Measurements from ENCODE around the gene TBPL2.
"Not testable (repeated sequence)": the region's sequence is repeated elsewhere in the genome, so short reads cannot be mapped to it uniquely, and the experiment has no call there.

TBPL2 gene

DNA sequence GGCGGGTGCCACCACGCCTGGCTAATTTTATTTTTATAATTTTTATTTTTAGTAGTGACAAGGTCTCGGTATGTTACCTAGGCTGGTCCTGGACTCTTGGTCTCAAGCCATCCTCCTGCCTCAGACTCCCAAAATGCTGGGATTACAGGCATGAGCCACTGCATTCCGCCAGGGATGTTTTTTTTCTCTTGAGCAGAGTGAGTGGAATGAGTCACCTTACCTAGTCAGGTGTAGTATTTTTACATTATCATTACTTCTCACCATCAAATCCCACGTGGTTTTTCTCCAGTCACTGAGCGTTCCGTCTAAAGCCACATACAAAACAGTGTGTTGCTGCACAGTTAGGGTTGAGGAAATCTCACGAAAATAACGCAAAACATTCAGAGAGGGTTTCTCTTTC is 870 bp upstream of the TBPL2 start:
- no peak for DNase-seq (ENCODE audit: low read depth in 3 of 3)

DNA sequence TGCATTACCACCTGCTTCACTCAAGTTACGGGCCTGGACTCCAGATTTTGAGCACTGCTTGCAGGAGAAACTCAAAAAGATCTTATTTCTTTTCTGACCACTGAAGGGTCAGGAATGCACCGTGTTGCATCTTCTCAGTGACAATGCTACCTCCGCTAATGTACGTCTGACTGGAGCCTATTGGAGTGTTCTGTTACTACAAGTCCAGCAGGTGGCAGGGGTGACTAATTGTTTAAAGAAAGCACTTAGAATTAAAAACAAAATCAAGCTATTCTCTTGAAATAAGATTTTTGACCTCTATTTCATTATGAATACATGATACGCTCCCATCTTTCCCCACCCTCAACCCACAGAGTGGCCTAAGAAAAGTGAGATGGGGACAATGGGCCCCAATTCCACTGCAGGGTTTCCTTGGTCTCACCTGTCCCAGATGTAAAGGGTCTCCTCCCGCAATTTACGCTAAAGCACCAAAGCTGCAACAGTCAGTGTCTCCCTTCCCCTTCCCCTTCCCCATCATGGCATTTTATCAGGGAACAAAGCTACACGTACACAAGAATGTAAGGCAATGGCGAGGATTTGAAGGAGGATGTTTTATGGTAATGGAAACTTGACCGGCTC is 2.2 kb downstream of the TBPL2 start:
- DNase-seq (ENCODE audit: low read depth in 3 of 3) = no peak

DNA sequence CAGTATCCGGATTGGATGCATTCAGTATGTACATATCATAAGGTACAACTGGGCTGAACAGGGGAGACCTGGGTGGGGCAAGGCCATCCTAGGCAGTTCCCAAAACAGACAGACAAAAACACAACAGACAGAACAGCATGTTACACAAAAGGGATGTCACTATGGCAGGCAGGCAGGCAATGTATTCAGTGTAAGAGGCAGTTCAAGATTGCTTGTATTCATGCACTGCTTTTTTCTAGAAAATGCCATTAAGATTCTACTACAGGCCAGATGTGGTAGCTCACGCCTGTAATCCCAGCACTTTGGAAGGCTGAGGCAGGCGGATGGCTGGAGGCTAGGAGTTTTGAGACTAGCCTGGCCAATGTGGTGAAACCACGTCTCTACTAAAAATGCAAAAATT is 3.5 kb downstream of the TBPL2 start:
- no peak for DNase-seq (ENCODE audit: low read depth in 3 of 3)

DNA sequence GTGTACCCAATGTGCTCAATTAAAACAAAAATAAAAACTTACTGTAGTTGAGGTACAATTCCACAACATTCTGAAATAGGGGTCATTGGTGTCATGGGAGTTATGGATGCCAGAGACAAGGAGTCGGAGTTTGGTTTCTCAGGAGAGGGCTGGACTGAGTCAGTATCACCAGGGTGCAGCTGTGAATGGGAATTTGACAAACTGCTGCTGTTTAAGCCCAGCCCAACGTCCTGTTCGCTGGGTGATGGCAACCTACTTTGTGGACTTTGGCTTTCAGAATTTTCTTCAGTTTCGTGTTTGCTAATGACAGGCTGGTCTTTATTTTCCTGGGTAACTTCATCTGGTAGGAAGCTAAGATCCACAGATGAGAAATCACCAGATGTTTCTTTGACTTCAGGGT is 3.9 kb downstream of the TBPL2 start:
- DNase-seq (ENCODE audit: low read depth in 3 of 3) = no peak

DNA sequence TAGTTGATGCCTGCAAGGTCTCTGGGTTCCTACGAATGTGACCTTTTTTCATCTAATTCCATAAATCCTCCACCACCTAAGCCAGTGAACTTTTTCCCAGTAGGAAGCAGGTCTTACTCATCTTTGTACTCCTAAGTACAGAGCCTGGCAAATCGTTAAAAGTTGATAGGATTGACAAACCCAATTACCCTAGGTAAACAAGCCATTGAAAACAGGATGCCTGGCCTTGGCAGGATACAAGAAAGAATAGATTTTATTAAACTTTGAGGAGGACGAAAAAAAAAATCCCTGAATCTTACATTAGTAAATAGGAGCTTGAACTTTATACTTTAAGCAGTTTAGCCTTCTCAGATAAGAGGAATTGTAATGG is 5.6 kb downstream of the TBPL2 start:
- DNase-seq (ENCODE audit: low read depth in 3 of 3) = no peak

DNA sequence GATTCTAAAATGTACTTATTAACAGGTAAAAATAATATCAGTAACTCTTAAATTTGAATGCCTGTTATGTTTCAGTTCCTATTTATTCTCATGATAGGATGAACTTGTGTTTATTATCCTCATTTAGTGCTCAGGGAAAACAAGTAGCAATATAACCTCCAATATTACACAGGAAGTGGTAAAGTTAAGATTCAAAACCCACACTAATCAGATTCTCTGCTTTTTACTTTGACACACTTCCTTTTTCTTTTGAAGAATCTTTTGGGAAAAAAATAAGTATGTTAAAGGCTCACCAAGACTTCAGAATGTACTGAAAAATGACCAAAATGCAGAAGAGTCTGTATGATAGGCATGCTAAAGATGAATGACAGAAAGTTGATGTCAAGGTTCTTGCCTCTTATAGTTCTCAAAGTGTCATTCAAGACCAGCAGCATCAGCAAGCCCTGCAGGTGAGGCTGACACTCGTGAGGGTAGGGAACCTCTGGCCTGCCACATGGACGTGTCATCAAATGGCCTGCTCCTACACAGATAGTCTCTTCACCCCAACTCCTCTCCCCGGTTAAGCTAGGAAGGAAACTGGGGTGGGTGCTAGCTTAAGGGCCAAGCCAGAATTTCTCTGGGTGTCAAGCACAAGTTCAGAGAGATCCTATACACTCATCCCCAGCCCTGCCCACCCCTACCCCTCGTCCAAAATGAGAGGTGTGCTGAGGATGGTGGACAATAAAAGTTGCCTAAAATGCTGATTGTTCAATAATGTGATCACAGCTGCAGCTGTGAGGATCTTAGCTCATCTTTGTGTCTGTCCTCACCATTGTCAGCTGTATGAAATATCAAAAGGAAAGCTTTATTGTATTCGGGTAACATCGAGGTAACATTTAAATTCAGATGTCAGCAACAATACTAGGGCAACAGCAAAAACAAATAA is 6.3 kb downstream of the TBPL2 start:
- no peak for DNase-seq (ENCODE audit: low read depth in 3 of 3)

DNA sequence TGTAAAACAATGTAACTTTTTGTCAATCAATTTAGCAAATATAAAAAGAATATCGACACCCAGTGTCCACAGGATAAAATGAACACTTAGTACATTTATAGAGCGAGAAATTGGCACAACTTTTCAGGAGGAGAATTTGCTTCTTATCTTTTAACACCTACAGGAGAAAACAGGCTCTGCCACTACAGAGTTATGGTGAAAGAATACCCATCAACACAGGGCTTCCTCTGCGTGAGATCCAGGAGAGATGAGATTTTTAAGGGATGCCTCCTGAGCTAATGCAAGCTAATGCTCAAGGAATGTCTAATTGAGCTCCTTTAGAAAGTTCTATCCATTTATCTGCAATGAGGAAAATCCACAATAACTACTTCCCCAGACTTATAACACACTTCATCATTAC is 7.8 kb downstream of the TBPL2 start:
- no peak for DNase-seq (ENCODE audit: low read depth in 3 of 3)

DNA sequence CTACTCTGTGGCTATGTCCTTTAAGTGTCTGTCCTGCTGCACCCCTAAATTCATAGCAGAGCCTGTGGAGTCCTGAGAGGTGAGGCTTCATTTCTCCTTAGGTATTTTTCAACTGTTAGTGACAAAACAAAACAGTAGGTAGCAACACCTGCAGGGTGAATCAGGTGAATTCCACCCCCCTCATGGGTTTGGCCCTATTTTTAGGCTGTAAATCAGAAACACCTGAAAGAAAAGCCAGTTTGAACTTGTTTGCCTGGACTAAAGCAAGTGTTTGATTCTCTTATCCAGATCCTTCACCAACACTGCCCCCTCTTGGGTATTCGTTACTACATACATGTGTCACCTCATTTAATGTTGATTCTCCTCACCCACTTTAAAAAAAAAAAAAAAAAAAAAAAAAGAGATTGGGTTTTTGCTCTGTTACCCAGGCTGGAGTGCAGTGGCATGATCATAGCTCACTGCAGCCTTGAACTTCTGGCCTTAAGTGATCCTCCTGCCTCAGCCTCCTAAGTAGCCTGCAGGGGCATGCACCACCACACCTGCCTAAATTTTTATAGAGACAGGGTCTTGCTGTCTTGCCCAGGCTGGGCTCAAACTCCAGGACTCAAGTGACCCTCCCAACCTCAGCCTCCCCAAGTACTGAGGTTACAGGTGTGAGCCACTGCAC is 10.3 kb downstream of the TBPL2 start:
- DNase-seq (ENCODE audit: low read depth in 3 of 3) = peak in 1 of 3 experiments; percentile 25

DNA sequence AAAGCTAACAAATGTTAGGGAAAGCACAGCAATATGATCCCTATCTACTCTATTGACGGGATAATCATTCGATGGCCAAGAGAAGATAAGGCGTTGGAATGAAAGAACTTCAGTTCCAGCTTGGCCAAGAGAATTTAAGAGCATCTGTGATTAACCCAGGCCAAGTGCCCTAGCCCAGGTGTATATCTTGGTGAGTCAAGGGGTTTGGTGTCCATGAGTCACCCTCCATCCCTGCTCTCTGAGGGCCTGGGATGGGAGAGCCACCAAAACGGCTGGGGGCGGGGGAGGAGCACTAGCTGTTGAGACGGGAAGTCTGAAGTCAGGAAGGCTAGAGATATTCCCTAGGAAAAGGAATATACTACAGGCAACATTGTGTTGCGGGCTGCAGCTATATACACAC is 13.0 kb downstream of the TBPL2 start:
- DNase-seq (ENCODE audit: low read depth in 3 of 3) = no peak

DNA sequence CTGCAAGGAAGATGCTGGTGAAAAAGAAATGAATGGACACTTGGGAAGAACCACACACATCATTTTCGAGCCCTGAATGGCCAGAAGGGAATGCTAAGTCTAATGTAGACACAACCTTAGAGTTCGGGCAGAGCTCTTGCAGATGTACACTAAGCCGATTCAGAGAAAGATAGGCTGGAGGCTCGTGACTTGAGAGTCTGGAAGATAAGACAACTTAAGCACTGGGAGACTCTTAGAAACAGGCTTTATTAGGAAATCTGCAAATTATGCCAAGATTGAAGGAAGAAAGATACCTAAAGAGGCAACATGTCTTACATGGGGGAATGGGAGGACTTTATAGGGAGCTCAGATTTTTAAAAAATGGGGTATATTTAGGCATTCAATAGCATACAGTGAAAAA is 13.5 kb downstream of the TBPL2 start:
- DNase-seq (ENCODE audit: low read depth in 3 of 3) = no peak

DNA sequence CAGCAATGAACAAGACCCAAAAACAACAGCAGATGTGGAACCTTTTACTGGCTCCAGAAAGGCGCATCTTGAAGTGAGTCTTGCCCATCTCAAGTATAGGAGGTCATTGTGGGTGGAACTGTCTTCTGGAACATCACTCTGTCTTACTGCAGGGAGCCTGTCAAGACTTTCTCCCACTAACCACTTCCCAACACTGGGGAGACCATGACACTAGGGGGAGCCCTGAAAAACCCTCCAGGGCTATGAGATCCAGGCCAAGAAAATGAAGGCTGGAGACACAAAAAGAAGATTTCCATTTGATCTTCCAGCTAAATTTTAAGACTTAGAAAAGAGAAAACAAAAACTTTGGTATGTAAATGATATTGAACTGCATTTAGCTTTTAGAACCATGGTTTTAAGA is 15.3 kb downstream of the TBPL2 start:
- no peak for DNase-seq (ENCODE audit: low read depth in 3 of 3)

DNA sequence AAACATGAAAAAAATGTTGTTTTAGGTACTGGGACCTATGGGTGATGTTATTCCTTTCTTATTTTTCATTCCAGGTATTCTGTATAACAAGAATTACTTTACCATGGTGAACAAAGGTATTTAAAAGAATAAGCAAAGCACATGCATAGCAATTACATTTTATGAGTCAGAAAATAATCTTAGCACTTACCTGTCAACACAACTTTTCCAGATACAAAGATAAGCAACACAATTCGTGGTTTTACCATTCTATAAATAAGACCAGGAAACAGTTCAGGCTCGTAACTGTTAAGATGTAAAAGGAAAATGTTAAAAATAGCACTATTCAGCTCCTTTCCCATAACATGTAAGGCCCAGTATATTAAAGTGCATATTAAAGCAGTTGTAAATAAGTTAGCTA is 16.4 kb downstream of the TBPL2 start:
- DNase-seq (ENCODE audit: low read depth in 3 of 3) = no peak

DNA sequence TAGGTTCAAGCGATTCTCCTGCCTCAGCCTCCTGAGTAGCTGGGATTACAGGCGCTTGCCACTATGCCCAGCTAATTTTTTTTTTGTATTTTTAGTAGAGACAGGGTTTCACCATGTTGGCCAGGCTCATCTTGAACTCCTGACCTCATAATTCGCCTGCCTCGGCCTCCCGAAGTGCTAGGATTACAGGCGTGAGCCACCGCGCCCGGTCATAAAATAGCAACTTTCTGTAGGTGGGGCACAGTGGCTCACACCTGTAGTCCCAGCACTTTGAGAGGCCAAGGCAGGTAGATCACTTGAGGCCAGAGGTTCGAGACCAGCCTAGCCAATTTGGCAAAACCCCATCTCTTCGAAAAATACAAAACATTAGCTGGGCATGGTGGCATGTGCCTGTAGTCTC is 18.1 kb downstream of the TBPL2 start:
- DNase-seq (ENCODE audit: low read depth in 3 of 3) = not testable (repeated sequence)

DNA sequence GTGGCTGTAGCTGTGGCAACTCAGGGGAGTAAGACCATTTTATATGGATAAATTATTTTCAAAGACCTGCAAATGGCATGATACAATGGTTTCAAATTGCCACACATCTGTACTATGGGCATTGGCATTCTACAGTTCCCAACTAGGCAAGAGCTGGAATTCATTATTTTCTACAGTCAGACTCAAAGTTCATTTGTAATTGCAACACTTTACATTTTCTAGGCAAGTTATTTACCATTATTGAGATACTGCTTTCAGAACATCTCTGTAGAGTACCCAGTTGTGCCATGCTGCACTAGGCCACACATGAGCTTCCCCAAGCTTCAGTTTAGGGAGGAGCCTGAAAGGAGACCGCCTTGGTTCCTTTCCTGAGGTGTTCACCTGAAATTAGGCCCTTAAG is 20.8 kb downstream of the TBPL2 start:
- DNase-seq (ENCODE audit: low read depth in 3 of 3) = no peak

DNA sequence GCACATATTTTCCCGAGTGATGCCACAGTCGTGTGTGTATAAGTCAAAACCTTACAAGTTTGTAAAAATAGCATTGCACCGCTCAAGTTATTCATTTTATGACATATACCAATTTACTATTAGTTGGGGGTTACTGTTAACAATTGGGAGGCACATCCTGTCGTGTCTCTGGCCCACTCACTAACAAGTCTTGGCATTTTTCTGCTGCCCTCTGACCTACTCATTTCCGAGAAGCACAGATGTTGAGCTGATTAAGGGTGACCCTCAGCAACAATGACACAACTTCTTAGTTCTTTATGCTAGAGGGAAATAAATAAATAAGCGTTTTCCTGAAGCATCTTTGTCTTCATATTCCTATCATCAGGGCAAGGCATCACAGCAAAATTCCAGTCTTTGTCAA is 22.0 kb downstream of the TBPL2 start:
- DNase-seq (ENCODE audit: low read depth in 3 of 3) = no peak

DNA sequence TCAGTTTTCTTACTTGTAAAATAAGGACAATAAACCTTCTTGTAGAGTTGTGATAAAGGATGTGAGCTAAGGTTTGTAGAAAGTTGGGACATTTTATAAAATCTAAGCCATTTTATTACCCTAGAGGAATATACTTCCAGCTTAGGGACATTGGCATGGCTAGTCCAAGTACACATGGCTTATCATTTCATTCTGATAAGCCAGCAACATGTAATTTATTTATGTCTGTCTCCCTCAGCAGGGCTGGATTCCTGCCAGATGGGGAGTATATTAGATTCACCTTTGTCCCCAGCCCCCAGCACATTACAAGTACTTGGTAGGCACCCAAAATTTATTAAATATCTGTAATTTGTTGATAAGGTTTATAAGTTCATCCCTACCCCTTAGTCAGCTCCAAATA is 22.5 kb downstream of the TBPL2 start:
- no peak for DNase-seq (ENCODE audit: low read depth in 3 of 3)

DNA sequence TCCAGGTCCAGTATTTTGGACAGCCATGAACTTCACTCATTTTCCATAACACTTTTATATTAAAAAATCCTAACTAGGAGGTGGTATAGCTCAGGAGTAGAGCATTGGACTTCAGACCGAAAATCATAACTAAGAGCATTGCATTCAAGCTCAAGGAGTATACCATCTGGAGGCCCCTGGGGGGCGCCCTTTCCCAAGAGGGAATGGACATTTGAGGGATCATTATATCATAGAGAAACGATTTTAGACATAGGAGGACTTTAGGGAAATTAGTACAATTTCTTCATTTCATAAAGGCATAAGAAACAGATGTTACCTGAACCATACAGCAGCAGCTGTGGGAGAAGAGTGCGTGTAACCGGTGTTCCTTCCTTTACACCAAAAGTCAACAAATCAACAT is 23.6 kb downstream of the TBPL2 start:
- no peak for DNase-seq (ENCODE audit: low read depth in 3 of 3)

DNA sequence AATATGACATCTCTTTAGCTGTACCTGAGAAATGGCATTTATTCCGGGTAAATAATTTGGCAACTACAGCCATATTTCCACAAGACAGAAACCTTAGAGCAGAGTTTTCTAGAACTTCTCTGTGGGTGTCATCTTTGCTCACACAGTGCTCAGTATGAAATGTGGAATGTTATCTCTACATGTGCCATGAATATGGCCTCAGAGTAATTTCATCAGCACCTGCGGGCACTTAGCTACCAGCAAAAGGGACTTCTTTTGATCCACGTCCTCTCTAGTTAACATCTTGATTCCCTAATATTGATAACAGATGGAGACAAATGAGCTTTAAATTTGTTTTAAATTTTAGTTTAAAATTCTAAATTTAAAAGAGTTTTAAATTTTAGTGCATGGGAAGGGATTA is 25.9 kb downstream of the TBPL2 start:
- no peak for DNase-seq (ENCODE audit: low read depth in 3 of 3)

DNA sequence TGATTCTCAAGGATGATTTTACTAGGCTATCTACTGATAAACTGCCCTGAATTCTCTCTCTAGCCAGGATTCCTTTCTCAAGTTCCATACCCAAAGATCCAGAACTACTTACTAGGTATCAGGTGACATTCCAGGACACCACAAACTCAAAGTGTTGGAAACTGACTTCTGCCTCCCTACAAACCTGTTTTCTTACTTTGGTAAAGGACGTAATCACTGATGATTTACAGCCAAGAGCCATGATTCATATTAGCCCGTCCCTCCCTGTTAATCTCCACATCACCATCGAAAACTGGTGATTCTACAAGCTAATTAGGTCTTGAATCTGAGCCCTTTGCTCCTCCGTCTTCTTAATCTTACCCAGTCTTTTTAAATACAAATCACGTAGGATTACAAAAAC is 27.7 kb downstream of the TBPL2 start:
- no peak for DNase-seq (ENCODE audit: low read depth in 3 of 3)

DNA sequence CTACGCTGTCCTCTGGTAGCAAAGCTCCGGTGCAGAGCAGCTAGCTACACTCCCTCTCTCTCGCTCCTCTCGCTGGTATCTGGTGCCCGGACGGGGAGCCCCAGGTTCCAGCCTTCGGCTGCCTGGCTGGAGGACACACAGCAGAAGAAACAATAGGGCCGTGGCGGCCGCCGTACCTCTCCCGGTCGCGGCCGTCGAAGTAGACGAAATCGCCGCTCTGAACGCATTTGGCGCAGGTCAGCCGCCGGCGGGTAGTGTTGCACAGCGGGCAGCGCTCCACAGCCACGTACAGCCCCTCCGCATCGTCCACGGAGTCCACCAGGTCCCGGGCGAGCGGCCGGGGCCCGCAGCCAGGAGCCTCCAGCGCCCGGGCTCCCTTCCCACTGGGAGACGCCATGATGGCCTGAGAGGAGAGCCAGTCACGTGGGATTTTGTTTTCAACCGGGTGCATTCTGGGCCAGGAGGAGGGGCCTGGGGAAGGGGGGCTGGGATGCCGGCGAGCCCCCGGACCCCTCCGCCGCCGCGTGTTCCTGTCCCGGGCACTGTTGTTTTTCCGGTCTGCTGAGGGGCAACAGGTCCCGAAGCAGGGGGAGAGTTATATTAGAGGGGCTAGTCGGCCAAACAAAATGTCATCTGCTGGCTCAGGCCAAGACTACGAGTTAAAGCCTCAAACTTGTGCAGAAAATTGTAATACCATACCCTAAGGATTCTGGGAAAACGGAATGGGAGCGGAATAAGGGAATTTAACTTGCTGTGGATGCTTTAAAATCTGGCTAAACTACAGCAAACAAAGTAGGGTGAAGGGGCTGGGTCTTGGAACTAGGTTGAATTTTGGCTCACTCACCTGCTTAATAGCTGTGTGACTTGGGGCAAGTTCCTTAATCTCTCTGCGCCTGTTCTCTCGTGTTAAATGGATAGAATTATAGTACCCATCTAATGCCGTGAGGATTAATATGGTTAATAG is 28.7 kb downstream of the TBPL2 start, which contains the start of gene ATG14:
Gene ATG14, minus strand, starts transcription at position 405 of the 964 bp plus-strand sequence. Its CDS starts 8 bp downstream, at position 397.
- DNase-seq (ENCODE audit: low read depth in 3 of 3) = peak; percentile 50 to 56 (median 55)

DNA sequence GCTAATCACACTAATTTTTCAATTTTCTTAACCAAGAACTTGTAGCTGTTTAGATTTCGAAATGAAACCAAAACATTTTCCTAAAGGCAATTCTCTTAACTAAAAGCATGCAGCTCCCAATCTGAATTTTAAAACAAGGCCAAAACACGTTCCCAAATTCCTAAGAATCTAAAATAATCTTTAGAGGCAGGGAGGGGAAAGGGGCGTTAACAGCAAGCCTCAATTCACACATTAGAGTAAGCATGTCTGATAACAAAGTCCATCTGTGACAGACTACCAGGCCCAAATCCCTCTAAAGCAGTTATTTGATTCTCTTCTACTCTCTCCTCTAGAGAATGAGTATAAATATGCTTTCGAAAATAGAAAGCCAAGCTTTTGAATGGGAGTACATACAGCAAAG is 29.5 kb downstream of the TBPL2 start:
- no peak for DNase-seq (ENCODE audit: low read depth in 3 of 3)

Data from stimulated activated CD4-positive, alpha-beta T cell treated with anti-CD3 and anti-CD28 coated beads, TNF-alpha, amount 100 ng/mL, for 4 hours (primary cell).